Kidney epithelial cell (primary cell): ENCODE data around the gene CTNS. TPM values are rescaled to one million over a fixed set of nuclear protein-coding genes. Genes with fewer than 3 reads are reported as not detected.

Source experiments
- DNase-seq: peaks from one replicate; pipeline ENCODE4 v3.0.0-alpha.2; 2010; ENCODE audit warnings: low read depth
- H3K27me3 ChIP-seq: 2 replicates; pipeline ENCODE4 v1.6.0; 2011; ENCODE audit warnings: low read length; ENCODE audit not compliant: control insufficient read depth, insufficient read depth
- H3K36me3 ChIP-seq: 2 replicates; pipeline ENCODE4 v1.5.1; 2011; ENCODE audit warnings: low read length; ENCODE audit not compliant: control insufficient read depth, insufficient read depth
- H3K4me3 ChIP-seq: 2 replicates; pipeline ENCODE4 v1.5.1; 2011; ENCODE audit warnings: low read depth, mild to moderate bottlenecking, control low read depth, low read length
- CTCF ChIP-seq: IDR thresholded peaks from 2 replicates; pipeline ENCODE4 v1.5.1; 2011; ENCODE audit warnings: mild to moderate bottlenecking, moderate library complexity, low read length, control low read depth, inconsistent platforms; ENCODE audit not compliant: insufficient read depth, poor library complexity, severe bottlenecking
- total RNA-seq: library from RNA; depleted of rRNA; stranded (reverse); fragments of >200 nt; gene quantifications from 2 replicates; pipeline ENCODE4 v1.2.3, GENCODE V29; 2015

The CTNS gene
- total RNA-seq, 1 donor from 2014 or later, result 55.4 TPM

- no peaks in the 10 kb centered on the region for H3K27me3 ChIP-seq
- no peak overlapping the region for H3K4me3 ChIP-seq
- no peaks in the 10 kb centered on the region for H3K36me3 ChIP-seq
- TF ChIP-seq CTCF, result no peak
- no peak for DNase-seq
These were observed 35.9 kb upstream of the CTNS start for GRCh38 chr17:3600529-3601205.

GRCh38 chr17:3602499-3602898 is 34.1 kb upstream of the CTNS start:
- no peak overlapping the region for H3K4me3 ChIP-seq
- TF ChIP-seq CTCF, result peak; percentile 35
- H3K36me3 ChIP-seq, result no peaks in the 10 kb centered on the region
- DNase-seq, result no peak
- H3K27me3 ChIP-seq, result no peaks in the 10 kb centered on the region

- no peak for TF ChIP-seq CTCF
- Histone ChIP-seq H3K4me3 (no peak overlapping the region), H3K27me3 (no peaks in the 10 kb centered on the region), H3K36me3 (no peaks in the 10 kb centered on the region)
- peak; percentile 32 for DNase-seq
These were observed 33.3 kb upstream of the CTNS start for GRCh38 chr17:3603119-3603869.

- Histone ChIP-seq H3K27me3 (no peaks in the 10 kb centered on the region), H3K4me3 (no peak overlapping the region), H3K36me3 (no peaks in the 10 kb centered on the region)
- no peak for DNase-seq
- no peak for TF ChIP-seq CTCF
These were observed 32.7 kb upstream of the CTNS start for GRCh38 chr17:3603870-3604259.

- TF ChIP-seq CTCF, result no peak
- Histone ChIP-seq H3K36me3 (peaks cover 3% of the 10 kb centered on the region), H3K4me3 (no peak overlapping the region), H3K27me3 (no peaks in the 10 kb centered on the region)
- DNase-seq, result no peak
These were observed 26.9 kb upstream of the CTNS start for GRCh38 chr17:3609689-3610088.

- H3K27me3 ChIP-seq, result no peaks in the 10 kb centered on the region
- no peak for DNase-seq
- no peak for TF ChIP-seq CTCF
- H3K4me3 ChIP-seq, result no peak overlapping the region
- peaks cover 6% of the 10 kb centered on the region for H3K36me3 ChIP-seq
These were observed 26.0 kb upstream of the CTNS start for GRCh38 chr17:3610523-3610922.
